HepG2 (cell line): ENCODE data around the gene HRG. TPM values are rescaled to one million over a fixed set of nuclear protein-coding genes. Genes with fewer than 3 reads are reported as not detected.
A peak's percentile ranks its signal among the peaks of the same experiment; 100 is the strongest.

Source experiments
- ARNT2 ChIP-seq: sonication (generic); formaldehyde crosslinking; IDR thresholded peaks from 2 replicates; pipeline ENCODE4 v1.8.0; 2022; ENCODE audit warnings: mild to moderate bottlenecking, low read depth, missing genetic modification reagents, moderate library complexity
- HMG20A ChIP-seq: IDR thresholded peaks from 2 replicates; pipeline ENCODE4 v1.6.1; 2016; ENCODE audit warnings: borderline replicate concordance
- HNF4G ChIP-seq, 2 experiments: sonication (generic) in 1 of 2; formaldehyde crosslinking in 1 of 2; IDR thresholded peaks; 2 replicates each; pipeline versions ENCODE4 v1.4.0 to v1.6.1; 2011 to 2020; ENCODE audit warnings: borderline replicate concordance in 2 of 2, low read depth in 2 of 2, mild to moderate bottlenecking in 2 of 2, low read length in 1 of 2, missing genetic modification reagents in 1 of 2, moderate library complexity in 1 of 2
- MAFF ChIP-seq: IDR thresholded peaks from 2 replicates; pipeline ENCODE4 v1.6.1; 2011; ENCODE audit warnings: low read depth, low read length, improper control_type of control experiment
- MED1 ChIP-seq: sonication (generic); formaldehyde crosslinking; IDR thresholded peaks from 2 replicates; pipeline ENCODE4 v1.4.0; 2020; ENCODE audit warnings: missing genetic modification reagents
- MYNN ChIP-seq: sonication (generic); formaldehyde crosslinking; IDR thresholded peaks from 2 replicates; pipeline ENCODE4 v1.4.0; 2020; ENCODE audit warnings: mild to moderate bottlenecking, low read depth, missing genetic modification reagents
- NCOA2 ChIP-seq: sonication (generic); formaldehyde crosslinking; IDR thresholded peaks from 2 replicates; pipeline ENCODE4 v1.8.0; 2022; ENCODE audit warnings: inconsistent platforms
- NR2F6 ChIP-seq, 2 experiments: IDR thresholded peaks; 2 replicates each; pipeline ENCODE4 v1.6.1; 2016; ENCODE audit warnings: antibody characterized with exemption in 1 of 2, mild to moderate bottlenecking in 1 of 2
- RARA ChIP-seq: IDR thresholded peaks from 2 replicates; pipeline ENCODE4 v1.6.1; 2016; ENCODE audit warnings: missing genetic modification reagents, missing compliant biosample characterization
- RXRB ChIP-seq: IDR thresholded peaks from 2 replicates; pipeline ENCODE4 v1.6.1; 2016; ENCODE audit warnings: borderline replicate concordance, missing genetic modification reagents, missing compliant biosample characterization
- SOX13 ChIP-seq, 3 experiments: fragments of 450-650 bp in 1 of 3; sonication (generic) in 1 of 3; formaldehyde crosslinking in 1 of 3; IDR thresholded peaks in 2 of 3; conservative IDR thresholded peaks in 1 of 3; 2 replicates each; pipeline versions ENCODE4 v1.5.0 to v1.6.1; 2016 to 2020; ENCODE audit warnings: antibody characterized with exemption in 1 of 3, mild to moderate bottlenecking in 1 of 3, missing compliant biosample characterization in 1 of 3, missing genetic modification reagents in 1 of 3, moderate library complexity in 1 of 3
- ZNF224 ChIP-seq: sonication (generic); formaldehyde crosslinking; IDR thresholded peaks from 2 replicates; pipeline ENCODE4 v1.5.0; 2020; ENCODE audit warnings: mild to moderate bottlenecking, missing genetic modification reagents
- ZNF260 ChIP-seq: sonication (generic); formaldehyde crosslinking; IDR thresholded peaks from 2 replicates; pipeline ENCODE4 v1.4.0; 2020; ENCODE audit warnings: missing genetic modification reagents, low read depth, mild to moderate bottlenecking, borderline replicate concordance
- ZNF616 ChIP-seq: sonication (generic); formaldehyde crosslinking; IDR thresholded peaks from 2 replicates; pipeline ENCODE4 v1.5.0; 2020; ENCODE audit warnings: low read depth, mild to moderate bottlenecking, missing genetic modification reagents
- ZSCAN12 ChIP-seq: sonication (generic); formaldehyde crosslinking; IDR thresholded peaks from 2 replicates; pipeline ENCODE4 v1.9.0; 2021; ENCODE audit warnings: mild to moderate bottlenecking, missing genetic modification reagents
- polyA plus RNA-seq, 8 experiments: library from polyadenylated mRNA; depleted of rRNA in 3 of 8; stranded (reverse) in 7 of 8; unstranded in 1 of 8; fragments of >200 nt; fragmentation: Illumina TruSeq in 4 of 8; extraction: Trizol in 4 of 8; gene quantifications; 2 replicates each; pipeline versions ENCODE4 v1.2.1 to v1.2.3, GENCODE V29; 2011 to 2016; ENCODE audit warnings: low read depth in 4 of 8, missing spikeins in 1 of 8, mixed read lengths in 1 of 8; ENCODE audit not compliant: insufficient read depth in 1 of 8
- total RNA-seq, 5 experiments: library from RNA; depleted of rRNA; stranded (reverse); fragments of >200 nt; fragmentation: Illumina TruSeq; extraction: Trizol; gene quantifications; 2 replicates each; pipeline ENCODE4 v1.2.3, GENCODE V29; 2016; ENCODE audit warnings: low read depth in 1 of 5
- TF ChIP-seq, protein P1 (sequence below): sonication (generic); formaldehyde crosslinking; IDR thresholded peaks from 2 replicates; pipeline ENCODE4 v1.5.1; 2020; ENCODE audit warnings: mild to moderate bottlenecking, moderate library complexity, missing genetic modification reagents
- TF ChIP-seq, protein P2 (sequence below): sonication (generic); formaldehyde crosslinking; IDR thresholded peaks from 2 replicates; pipeline ENCODE4 v1.4.0; 2020; ENCODE audit warnings: missing genetic modification reagents, borderline replicate concordance
- TF ChIP-seq, protein P3 (sequence below): sonication (generic); IDR thresholded peaks from 2 replicates; pipeline ENCODE4 v1.6.1; 2016; ENCODE audit warnings: low read depth, borderline replicate concordance
- TF ChIP-seq, protein P4 (sequence below): IDR thresholded peaks from 2 replicates; pipeline ENCODE4 v1.6.1; 2012; ENCODE audit warnings: low read depth, low read length, improper control_type of control experiment

Gene HRG
- total and polyA plus RNA-seq, 2 of the 13 experiments (the other 11 are each of a cell fraction or from before 2014, with no cell fraction given) = 0.09 to 0.11 TPM

DNA sequence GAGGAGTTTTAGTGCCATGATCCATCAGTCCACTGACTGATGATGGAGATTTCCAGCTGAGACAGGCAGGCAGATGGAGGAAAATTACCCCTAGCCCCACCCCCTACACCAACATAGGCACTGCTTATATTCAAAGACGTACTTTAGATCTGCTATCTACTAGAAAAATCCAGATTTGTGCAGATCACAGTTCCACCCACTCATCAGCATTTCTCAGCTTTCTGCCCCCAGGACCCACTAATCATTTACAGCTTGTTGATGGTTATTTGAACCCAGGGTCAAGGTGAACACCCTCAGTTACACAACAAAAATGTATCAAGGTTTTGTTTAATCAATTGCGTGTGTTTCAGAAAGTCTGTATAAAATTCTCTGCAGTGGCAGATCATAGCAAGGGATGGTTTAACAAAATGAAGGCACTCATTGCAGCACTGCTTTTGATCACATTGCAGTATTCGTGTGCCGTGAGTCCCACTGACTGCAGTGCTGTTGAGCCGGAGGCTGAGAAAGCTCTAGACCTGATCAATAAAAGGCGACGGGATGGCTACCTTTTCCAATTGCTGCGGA is at the start of gene HRG (continued):
- TF ChIP-seq RARA (CRISPR knock-in tag) (peak; percentile 80), ZNF616 (no peak), MED1 (CRISPR knock-in tag) (peak; percentile 14; the same call in 1 of the 2 replicates), MAFF (no peak), NR2F6 (IDR thresholded peaks at IDR 0.05) (peak; percentile 83), NR2F6 (CRISPR knock-in tag; IDR thresholded peaks at IDR 0.05) (peak; percentile 80), ZSCAN12 (CRISPR knock-in tag) (no peak), HMG20A (CRISPR knock-in tag) (peak; percentile 66; the same call in 1 of the 2 replicates), NCOA2 (CRISPR knock-in tag) (0 out of 2 replicates have a peak, but pooled peaks have one; percentile 21), ZNF224 (CRISPR knock-in tag) (no peak), MYNN (CRISPR knock-in tag) (no peak), HNF4G (IDR thresholded peaks at IDR 0.05; ENCODE audit: borderline replicate concordance, low read depth, low read length) (0 out of 2 replicates have a peak, but pooled peaks have one; percentile 12), HNF4G (CRISPR knock-in tag; IDR thresholded peaks at IDR 0.05; ENCODE audit: borderline replicate concordance, low read depth) (no peak), RXRB (CRISPR knock-in tag) (peak; percentile 62), ARNT2 (CRISPR knock-in tag) (no peak), SOX13 (IDR thresholded peaks at IDR 0.05) (no peak), SOX13 (CRISPR knock-in tag; conservative IDR thresholded peaks at IDR 0.05 in 1 of 2, IDR thresholded peaks at IDR 0.05 in 1 of 2) (peak in 1 of 2 experiments; percentile 28; a peak in 1 of 4 replicates), ZNF260 (CRISPR knock-in tag) (no peak)
- TF ChIP-seq, protein P1, sequence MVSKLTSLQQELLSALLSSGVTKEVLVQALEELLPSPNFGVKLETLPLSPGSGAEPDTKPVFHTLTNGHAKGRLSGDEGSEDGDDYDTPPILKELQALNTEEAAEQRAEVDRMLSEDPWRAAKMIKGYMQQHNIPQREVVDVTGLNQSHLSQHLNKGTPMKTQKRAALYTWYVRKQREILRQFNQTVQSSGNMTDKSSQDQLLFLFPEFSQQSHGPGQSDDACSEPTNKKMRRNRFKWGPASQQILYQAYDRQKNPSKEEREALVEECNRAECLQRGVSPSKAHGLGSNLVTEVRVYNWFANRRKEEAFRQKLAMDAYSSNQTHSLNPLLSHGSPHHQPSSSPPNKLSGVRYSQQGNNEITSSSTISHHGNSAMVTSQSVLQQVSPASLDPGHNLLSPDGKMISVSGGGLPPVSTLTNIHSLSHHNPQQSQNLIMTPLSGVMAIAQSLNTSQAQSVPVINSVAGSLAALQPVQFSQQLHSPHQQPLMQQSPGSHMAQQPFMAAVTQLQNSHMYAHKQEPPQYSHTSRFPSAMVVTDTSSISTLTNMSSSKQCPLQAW (CRISPR knock-in tag) = peak; percentile 91
- TF ChIP-seq, protein P2, sequence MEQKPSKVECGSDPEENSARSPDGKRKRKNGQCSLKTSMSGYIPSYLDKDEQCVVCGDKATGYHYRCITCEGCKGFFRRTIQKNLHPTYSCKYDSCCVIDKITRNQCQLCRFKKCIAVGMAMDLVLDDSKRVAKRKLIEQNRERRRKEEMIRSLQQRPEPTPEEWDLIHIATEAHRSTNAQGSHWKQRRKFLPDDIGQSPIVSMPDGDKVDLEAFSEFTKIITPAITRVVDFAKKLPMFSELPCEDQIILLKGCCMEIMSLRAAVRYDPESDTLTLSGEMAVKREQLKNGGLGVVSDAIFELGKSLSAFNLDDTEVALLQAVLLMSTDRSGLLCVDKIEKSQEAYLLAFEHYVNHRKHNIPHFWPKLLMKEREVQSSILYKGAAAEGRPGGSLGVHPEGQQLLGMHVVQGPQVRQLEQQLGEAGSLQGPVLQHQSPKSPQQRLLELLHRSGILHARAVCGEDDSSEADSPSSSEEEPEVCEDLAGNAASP (CRISPR knock-in tag) = 0 out of 2 replicates have a peak, but pooled peaks have one; percentile 12
- TF ChIP-seq, protein P3, sequence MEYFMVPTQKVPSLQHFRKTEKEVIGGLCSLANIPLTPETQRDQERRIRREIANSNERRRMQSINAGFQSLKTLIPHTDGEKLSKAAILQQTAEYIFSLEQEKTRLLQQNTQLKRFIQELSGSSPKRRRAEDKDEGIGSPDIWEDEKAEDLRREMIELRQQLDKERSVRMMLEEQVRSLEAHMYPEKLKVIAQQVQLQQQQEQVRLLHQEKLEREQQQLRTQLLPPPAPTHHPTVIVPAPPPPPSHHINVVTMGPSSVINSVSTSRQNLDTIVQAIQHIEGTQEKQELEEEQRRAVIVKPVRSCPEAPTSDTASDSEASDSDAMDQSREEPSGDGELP = no peak
- TF ChIP-seq, protein P4, sequence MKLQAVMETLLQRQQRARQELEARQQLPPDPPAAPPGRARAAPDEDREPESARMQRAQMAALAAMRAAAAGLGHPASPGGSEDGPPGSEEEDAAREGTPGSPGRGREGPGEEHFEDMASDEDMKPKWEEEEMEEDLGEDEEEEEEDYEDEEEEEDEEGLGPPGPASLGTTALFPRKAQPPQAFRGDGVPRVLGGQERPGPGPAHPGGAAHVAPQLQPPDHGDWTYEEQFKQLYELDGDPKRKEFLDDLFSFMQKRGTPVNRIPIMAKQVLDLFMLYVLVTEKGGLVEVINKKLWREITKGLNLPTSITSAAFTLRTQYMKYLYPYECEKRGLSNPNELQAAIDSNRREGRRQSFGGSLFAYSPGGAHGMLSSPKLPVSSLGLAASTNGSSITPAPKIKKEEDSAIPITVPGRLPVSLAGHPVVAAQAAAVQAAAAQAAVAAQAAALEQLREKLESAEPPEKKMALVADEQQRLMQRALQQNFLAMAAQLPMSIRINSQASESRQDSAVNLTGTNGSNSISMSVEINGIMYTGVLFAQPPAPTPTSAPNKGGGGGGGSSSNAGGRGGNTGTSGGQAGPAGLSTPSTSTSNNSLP = peak; percentile 63; the same call in 1 of the 2 replicates
